GM12891 (cell line): ENCODE measurements around the gene FBXL13.
"Not testable (repeated sequence)": the region's sequence is repeated elsewhere in the genome, so short reads cannot be mapped to it uniquely, and the experiment has no call there.

Experiments used
- POLR2A ChIP-seq: IDR thresholded peaks from 2 replicates; pipeline ENCODE4 v1.6.1; 2011; ENCODE audit warnings: low read depth, low read length, control low read depth
- POLR2AphosphoS5 ChIP-seq: IDR thresholded peaks from 2 replicates; pipeline ENCODE4 v1.6.1; 2011; ENCODE audit warnings: low read depth, low read length, control low read depth
- POU2F2 ChIP-seq: IDR thresholded peaks from 2 replicates; pipeline ENCODE4 v1.6.1; 2011; ENCODE audit warnings: low read depth, mild to moderate bottlenecking, control low read depth, low read length, moderate library complexity
- SPI1 ChIP-seq: IDR thresholded peaks from 2 replicates; pipeline ENCODE4 v1.6.1; 2011; ENCODE audit warnings: low read depth, low read length, control low read depth
- TAF1 ChIP-seq: IDR thresholded peaks from 2 replicates; pipeline ENCODE4 v1.6.1; 2011; ENCODE audit warnings: low read depth, low read length, control low read depth

- not testable (repeated sequence) for TF ChIP-seq TAF1, POLR2AphosphoS5, POLR2A, POU2F2, SPI1
Observed at GRCh38 chr7:102838572-102839101, 236.0 kb downstream of the FBXL13 start.
